H1 (cell line): ENCODE data around the gene FBLN2. TPM values are rescaled to one million over a fixed set of nuclear protein-coding genes. Genes with fewer than 3 reads are reported as not detected.

Experiments used
- CTCF ChIA-PET: fragments of 300-600 bp; sonication (Branson Sonifier 250); formaldehyde crosslinking; loops from one replicate; lab custom pipeline; 2021; ENCODE audit not compliant: partially characterized antibody; lab: Charles Lee
- POLR2A ChIA-PET: fragments of 300-600 bp; sonication (Branson Sonifier 250); formaldehyde crosslinking; loops from one replicate; lab custom pipeline; 2021; ENCODE audit warnings: inconsistent platforms; ENCODE audit not compliant: partially characterized antibody; lab: Charles Lee
- DNase-seq, 2 experiments: peaks; one replicate each; pipeline versions ENCODE4 v3.0.0 to v3.0.0-alpha.2; 2010 to 2022; ENCODE audit warnings: low spot score in 2 of 2, low read depth in 1 of 2, mixed read lengths in 1 of 2
- FAIRE-seq: peaks from 2 replicates; lab custom pipeline; 2011; peaks lifted over from hg19 to GRCh38; lab: Jason Lieb, UNC
- H2AFZ ChIP-seq: 2 replicates; pipeline ENCODE4 v1.8.1; 2012; ENCODE audit warnings: low read length, inconsistent platforms
- H2AK5ac ChIP-seq: 2 replicates; pipeline ENCODE4 v1.6.1; 2013; ENCODE audit warnings: low read depth, low read length
- H2BK120ac ChIP-seq: replicated peaks from 2 replicates; pipeline ENCODE3; 2013; ENCODE audit warnings: low read depth, low read length, inconsistent platforms
- H2BK12ac ChIP-seq: 2 replicates; pipeline ENCODE4 v1.6.1; 2013; ENCODE audit warnings: low read depth, low read length
- H2BK15ac ChIP-seq: 2 replicates; pipeline ENCODE4 v1.6.1; 2013; ENCODE audit warnings: low read length
- H2BK20ac ChIP-seq: 2 replicates; pipeline ENCODE4 v1.6.1; 2013; ENCODE audit warnings: low read length
- H2BK5ac ChIP-seq: 2 replicates; pipeline ENCODE4 v1.6.1; 2013; ENCODE audit warnings: low read depth, low read length
- H3K14ac ChIP-seq: 2 replicates; pipeline ENCODE4 v1.6.1; 2013; ENCODE audit warnings: inconsistent platforms; ENCODE audit not compliant: insufficient read length
- H3K18ac ChIP-seq: 2 replicates; pipeline ENCODE4 v1.6.1; 2013; ENCODE audit warnings: low read length; ENCODE audit errors: extremely low read depth
- H3K23ac ChIP-seq: 2 replicates; pipeline ENCODE4 v1.6.1; 2013; ENCODE audit warnings: inconsistent platforms; ENCODE audit not compliant: insufficient read length
- H3K23me2 ChIP-seq: 2 replicates; pipeline ENCODE4 v1.6.1; 2013; ENCODE audit warnings: low read depth, low read length
- H3K27ac ChIP-seq: 2 replicates; pipeline ENCODE4 v1.6.1; 2011; ENCODE audit warnings: low read depth, low read length, inconsistent platforms
- H3K27me3 ChIP-seq, 4 experiments: replicated peaks in 1 of 4; 1 replicate in 1 of 4; 2 replicates in 3 of 4; pipeline versions ENCODE4 v1.6.1 to v1.8.1; 2011 to 2013; ENCODE audit warnings: low read length in 3 of 4, mild to moderate bottlenecking in 3 of 4, inconsistent platforms in 2 of 4, mixed read lengths in 2 of 4, moderate library complexity in 1 of 4; ENCODE audit not compliant: control insufficient read depth in 3 of 4, insufficient read depth in 3 of 4; ENCODE audit errors: extremely low read depth in 1 of 4
- H3K36me3 ChIP-seq, 4 experiments: 2 replicates each; pipeline versions ENCODE4 v1.6.1 to v1.8.1; 2011 to 2013; ENCODE audit warnings: mild to moderate bottlenecking in 4 of 4, low read length in 3 of 4, moderate library complexity in 2 of 4, control low read depth in 1 of 4, inconsistent platforms in 1 of 4; ENCODE audit not compliant: insufficient read depth in 4 of 4, control insufficient read depth in 2 of 4
- H3K4ac ChIP-seq: replicated peaks from 2 replicates; pipeline ENCODE3; 2013; ENCODE audit warnings: low read length, low read depth, mixed read lengths, inconsistent platforms; ENCODE audit not compliant: insufficient read length
- H3K4me1 ChIP-seq, 4 experiments: replicated peaks in 1 of 4; 1 replicate in 1 of 4; 2 replicates in 3 of 4; pipeline versions ENCODE4 v1.6.1 to v1.8.1; 2011 to 2013; ENCODE audit warnings: low read length in 3 of 4, inconsistent platforms in 2 of 4, mixed read lengths in 1 of 4; ENCODE audit not compliant: insufficient read depth in 4 of 4, control insufficient read depth in 3 of 4
- H3K4me2 ChIP-seq, 2 experiments: 2 replicates each; pipeline versions ENCODE4 v1.6.1 to v1.8.1; 2011 to 2013; ENCODE audit warnings: low read depth in 2 of 2, low read length in 2 of 2, control low read depth in 1 of 2, inconsistent platforms in 1 of 2, mild to moderate bottlenecking in 1 of 2; ENCODE audit not compliant: insufficient read depth in 1 of 2
- H3K4me3 ChIP-seq, 4 experiments: fragments of 200-600, 300-600 bp in 1 of 4; sonication (generic), shearing (Covaris generic), sonication (Bioruptor Twin) in 1 of 4; 2 replicates each; pipeline versions ENCODE4 v1.5.1 to v1.8.1; 2011 to 2016; ENCODE audit warnings: low read length in 4 of 4, low read depth in 3 of 4, control low read depth in 2 of 4, inconsistent platforms in 2 of 4, mild to moderate bottlenecking in 2 of 4, mixed read lengths in 1 of 4, moderate library complexity in 1 of 4; ENCODE audit not compliant: insufficient read depth in 2 of 4; ENCODE audit errors: extremely low read depth in 1 of 4
- H3K56ac ChIP-seq: replicated peaks from 2 replicates; pipeline ENCODE3; 2013; ENCODE audit warnings: low read depth, mild to moderate bottlenecking, mixed read lengths, low read length, inconsistent platforms; ENCODE audit not compliant: insufficient read length
- H3K79me1 ChIP-seq: 2 replicates; pipeline ENCODE4 v1.6.1; 2013; ENCODE audit warnings: low read depth, low read length, control low read depth
- H3K79me2 ChIP-seq, 2 experiments: 2 replicates each; pipeline versions ENCODE4 v1.6.1 to v1.8.1; 2012 to 2013; ENCODE audit warnings: low read length in 2 of 2, mild to moderate bottlenecking in 2 of 2, inconsistent platforms in 1 of 2; ENCODE audit not compliant: insufficient read depth in 2 of 2, control insufficient read depth in 1 of 2
- H3K9ac ChIP-seq, 4 experiments: replicated peaks in 1 of 4; 1 replicate in 1 of 4; 2 replicates in 3 of 4; pipeline versions ENCODE4 v1.6.1 to v1.8.1; 2011 to 2013; ENCODE audit warnings: low read depth in 3 of 4, low read length in 3 of 4, control low read depth in 2 of 4, mild to moderate bottlenecking in 2 of 4, moderate library complexity in 2 of 4, inconsistent platforms in 1 of 4; ENCODE audit errors: extremely low read depth in 1 of 4
- H3K9me3 ChIP-seq, 2 experiments: 2 replicates each; pipeline versions ENCODE4 v1.6.1 to v1.8.1; 2012 to 2013; ENCODE audit warnings: mild to moderate bottlenecking in 2 of 2, moderate library complexity in 2 of 2, control low read depth in 1 of 2, inconsistent platforms in 1 of 2, low read depth in 1 of 2, low read length in 1 of 2, mixed read lengths in 1 of 2; ENCODE audit not compliant: insufficient read depth in 2 of 2
- H4K20me1 ChIP-seq, 2 experiments: replicated peaks in 1 of 2; 2 replicates each; pipeline versions ENCODE3 to v1.8.1; 2011 to 2013; ENCODE audit warnings: inconsistent platforms in 2 of 2, low read length in 2 of 2, mild to moderate bottlenecking in 1 of 2; ENCODE audit not compliant: insufficient read depth in 2 of 2, control insufficient read depth in 1 of 2
- H4K5ac ChIP-seq: 2 replicates; pipeline ENCODE4 v1.6.1; 2013; ENCODE audit warnings: low read length, low read depth, mixed read lengths, inconsistent platforms; ENCODE audit not compliant: insufficient read length
- H4K8ac ChIP-seq: 2 replicates; pipeline ENCODE4 v1.8.0; 2013; ENCODE audit warnings: mild to moderate bottlenecking, moderate library complexity, low read length, inconsistent platforms; ENCODE audit not compliant: insufficient read depth; ENCODE audit errors: extremely low read depth
- H4K91ac ChIP-seq: replicated peaks from 2 replicates; pipeline ENCODE3; 2013; ENCODE audit warnings: low read length, mixed read lengths, inconsistent platforms; ENCODE audit not compliant: insufficient read length
- GABPA ChIP-seq: IDR thresholded peaks from 2 replicates; pipeline ENCODE4 v1.6.1; 2011; ENCODE audit warnings: mild to moderate bottlenecking, low read length, moderate library complexity, borderline replicate concordance; ENCODE audit not compliant: insufficient read depth
- JUN ChIP-seq: IDR thresholded peaks from 2 replicates; pipeline ENCODE4 v1.6.1; 2011; ENCODE audit warnings: low read depth, mild to moderate bottlenecking, improper control_type of control experiment, low read length
- SP4 ChIP-seq: IDR thresholded peaks from 2 replicates; pipeline ENCODE4 v1.6.1; 2012; ENCODE audit warnings: low read length, inconsistent platforms
- TCF12 ChIP-seq: IDR thresholded peaks from 2 replicates; pipeline ENCODE4 v1.6.1; 2011; ENCODE audit warnings: low read depth, mild to moderate bottlenecking, low read length
- WGBS, 2 experiments: shearing (Covaris generic) in 1 of 2; methylation state at CpG; one replicate each; pipeline versions ENCODE4 v1.1.6 to v1.1.7; 2013 to 2015; ENCODE audit warnings: low lambda C conversion rate in 2 of 2, mixed read lengths in 2 of 2, inconsistent platforms in 1 of 2, low coverage in 1 of 2, missing lambda C conversion rate in 1 of 2; ENCODE audit not compliant: insufficient replicate concordance in 2 of 2, insufficient coverage in 1 of 2, insufficient read length in 1 of 2; ENCODE audit errors: extremely low coverage in 1 of 2, missing lambda C conversion rate in 1 of 2; 5-methylcytosine and 5-hydroxymethylcytosine counted together
- polyA plus RNA-seq, 7 experiments: library from polyadenylated mRNA; depleted of rRNA in 3 of 7; stranded (reverse) in 5 of 7; unstranded in 2 of 7; fragments of >200 nt in 5 of 7; fragments of 200-250 nt in 2 of 7; gene quantifications; 1 replicate in 5 of 7; 2 replicates in 1 of 7; 4 replicates in 1 of 7; pipeline versions ENCODE4 v1.2.1 to v1.2.3, GENCODE V29; 2011 to 2013; ENCODE audit warnings: missing spikeins in 2 of 7, mixed read lengths in 2 of 7
- total RNA-seq: library from RNA; stranded (reverse); fragmentation: NEBNext Ultra II Directional; extraction: Animal tissue kit (Norgen Biotek cat#: 25700); gene quantifications from 2 replicates; pipeline ENCODE4 v1.2.1, GENCODE V29; 2021
- TF ChIP-seq, protein P1 (sequence below): IDR thresholded peaks from 2 replicates; pipeline ENCODE4 v1.6.1; 2012; ENCODE audit warnings: inconsistent platforms

FBLN2 gene
- total and polyA plus RNA-seq, 2 of the 8 experiments (the other 6 are each of a cell fraction or from before 2014, with no cell fraction given): 17.4 to 24.2 TPM

- 89% methylated on average over 16 of the region's 16 CpGs; no CpG with 5 or more reads in 1 of the 2 experiments for WGBS, 2 experiments
- no peak overlapping the region for H3K14ac ChIP-seq
- TF ChIP-seq SP4 (no peak), JUN (no peak), TCF12 (no peak), GABPA (no peak)
- TF ChIP-seq, protein P1, sequence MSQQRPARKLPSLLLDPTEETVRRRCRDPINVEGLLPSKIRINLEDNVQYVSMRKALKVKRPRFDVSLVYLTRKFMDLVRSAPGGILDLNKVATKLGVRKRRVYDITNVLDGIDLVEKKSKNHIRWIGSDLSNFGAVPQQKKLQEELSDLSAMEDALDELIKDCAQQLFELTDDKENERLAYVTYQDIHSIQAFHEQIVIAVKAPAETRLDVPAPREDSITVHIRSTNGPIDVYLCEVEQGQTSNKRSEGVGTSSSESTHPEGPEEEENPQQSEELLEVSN: no peak
- TF ChIP-seq, all 59 proteins: peak for 0
- Histone ChIP-seq H4K8ac (no peak overlapping the region), H2AK5ac (no peak overlapping the region), H3K9me3 (no peaks in the 10 kb centered on the region), H3K79me1 (no peaks in the 10 kb centered on the region; the same call in 1 of the 2 replicates), H3K36me3 (no peaks in the 10 kb centered on the region), H4K20me1 (no peaks in the 10 kb centered on the region), H3K4me2 (peak overlapping the region in 1 of 2 experiments; percentile 51; a peak in 1 of 4 replicates), H3K18ac (peak overlapping the region; percentile 52; the same call in 1 of the 2 replicates), H3K4me1 (peaks cover 2 to 14% (median 9%) of the 10 kb centered on the region in 4 experiments; a peak in 5 of 7 replicates), H3K4ac (no peak overlapping the region), H3K23ac (no peak overlapping the region), H3K27me3 (no peaks in the 10 kb centered on the region; a peak in 1 of 7 replicates), H4K5ac (no peak overlapping the region), H3K56ac (no peak overlapping the region), H3K4me3 (no peak overlapping the region), H2BK15ac (0 out of 2 replicates have a peak overlapping the region, but pooled peaks have one; percentile 73), H2BK5ac (peak overlapping the region; percentile 27; the same call in 1 of the 2 replicates), H3K23me2 (no peaks in the 10 kb centered on the region), H3K9ac (no peak overlapping the region), H2BK12ac (peak overlapping the region; percentile 91; the same call in 1 of the 2 replicates), H2AFZ (no peak overlapping the region), H4K91ac (peak overlapping the region; percentile 1), H3K79me2 (no peaks in the 10 kb centered on the region), H2BK120ac (no peak overlapping the region), H3K27ac (no peak overlapping the region), H2BK20ac (peak overlapping the region; percentile 1; the same call in 1 of the 2 replicates)
- FAIRE-seq (no peak), DNase-seq (no peak)
- POLR2A ChIA-PET: no interaction called here
- CTCF ChIA-PET: interaction anchor here (0.8 to 2.1 kb wide), 3 partner anchors 61 to 346 kb away, joined by 3 to 4 read pairs (median 4); no protein-coding TSS in a partner anchor
Observed at GRCh38 chr3:13588221-13588701, 39.3 kb downstream of the FBLN2 start.
